Measurements from ENCODE around the gene KIFBP.
"Not testable (repeated sequence)": the region's sequence is repeated elsewhere in the genome, so short reads cannot be mapped to it uniquely, and the experiment has no call there.

KIFBP gene, protein sequence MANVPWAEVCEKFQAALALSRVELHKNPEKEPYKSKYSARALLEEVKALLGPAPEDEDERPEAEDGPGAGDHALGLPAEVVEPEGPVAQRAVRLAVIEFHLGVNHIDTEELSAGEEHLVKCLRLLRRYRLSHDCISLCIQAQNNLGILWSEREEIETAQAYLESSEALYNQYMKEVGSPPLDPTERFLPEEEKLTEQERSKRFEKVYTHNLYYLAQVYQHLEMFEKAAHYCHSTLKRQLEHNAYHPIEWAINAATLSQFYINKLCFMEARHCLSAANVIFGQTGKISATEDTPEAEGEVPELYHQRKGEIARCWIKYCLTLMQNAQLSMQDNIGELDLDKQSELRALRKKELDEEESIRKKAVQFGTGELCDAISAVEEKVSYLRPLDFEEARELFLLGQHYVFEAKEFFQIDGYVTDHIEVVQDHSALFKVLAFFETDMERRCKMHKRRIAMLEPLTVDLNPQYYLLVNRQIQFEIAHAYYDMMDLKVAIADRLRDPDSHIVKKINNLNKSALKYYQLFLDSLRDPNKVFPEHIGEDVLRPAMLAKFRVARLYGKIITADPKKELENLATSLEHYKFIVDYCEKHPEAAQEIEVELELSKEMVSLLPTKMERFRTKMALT

GRCh38 chr10:68988530-68989316 is at the start of gene KIFBP:
KIFBP (plus strand) TSS chr10:68988803; CDS start chr10:68988833, 30 bp downstream.
- FAIRE-seq = peak; percentile 91

- no peak for FAIRE-seq
Observed at GRCh38 chr10:68938884-68939283, 49.7 kb upstream of the KIFBP start.

DNA sequence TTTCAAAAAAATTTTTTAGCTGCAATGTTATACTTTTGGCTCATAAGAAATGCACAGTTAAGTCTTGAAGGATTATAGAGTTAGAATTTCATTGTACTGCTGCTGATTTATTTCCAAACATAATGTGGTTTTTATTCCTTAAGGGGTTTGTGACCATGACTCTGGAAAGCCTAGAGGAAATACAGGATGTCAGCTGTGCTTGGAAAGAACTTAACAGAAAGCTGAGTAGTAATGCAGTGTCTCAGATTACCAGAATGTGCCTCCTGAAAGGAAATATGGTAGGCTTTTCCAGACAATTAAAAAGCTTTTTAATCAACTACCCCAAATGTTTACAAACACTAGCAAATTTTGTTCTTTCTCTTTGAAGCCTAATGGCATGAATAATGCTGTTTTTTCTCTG is 47.7 kb upstream of the KIFBP start:
- FAIRE-seq = not testable (repeated sequence)

- FAIRE-seq = no peak
Observed at GRCh38 chr10:68950598-68950997, 38.0 kb upstream of the KIFBP start.

DNA sequence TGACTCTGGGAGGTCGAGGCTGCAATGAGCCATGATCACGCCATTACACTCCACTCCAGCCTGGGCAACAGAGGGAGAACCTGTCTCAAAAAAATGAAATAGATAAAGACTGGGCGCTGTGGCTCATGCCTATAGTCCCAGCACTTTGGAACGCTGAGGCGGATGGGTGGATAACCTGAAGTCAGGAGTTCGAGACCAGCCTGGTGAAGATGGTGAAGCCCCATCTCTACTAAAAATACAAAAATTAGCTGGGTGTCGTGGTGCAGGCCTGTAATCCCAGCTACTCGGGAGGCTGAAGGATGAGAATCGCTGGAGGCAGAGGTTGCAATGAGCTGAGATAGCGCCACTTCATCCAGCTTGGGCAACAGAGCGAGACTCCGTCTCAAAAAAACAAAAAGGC is 33.7 kb upstream of the KIFBP start:
- FAIRE-seq = no peak

DNA sequence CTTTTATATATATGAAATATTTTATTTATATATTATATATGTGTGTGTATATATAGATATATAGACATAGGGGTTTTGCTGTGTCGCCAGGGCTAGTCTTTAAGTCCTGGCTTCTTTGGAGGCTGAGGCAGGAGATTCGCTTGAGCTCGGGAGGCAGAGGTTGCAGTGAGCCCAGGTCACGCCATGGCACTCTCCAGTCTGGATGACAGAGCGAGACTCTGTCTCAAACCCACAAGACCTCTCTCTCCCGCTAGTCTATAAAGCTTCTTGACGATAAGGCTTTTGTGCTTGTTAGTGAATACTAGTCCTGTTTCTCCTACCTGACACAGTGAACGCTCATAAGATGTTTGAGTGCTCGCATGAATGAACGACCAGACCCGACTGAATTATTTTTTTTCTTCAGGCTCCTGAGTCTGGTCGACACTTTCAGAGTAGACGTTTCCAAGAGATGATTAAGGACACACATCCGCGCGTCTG is 33.2 kb upstream of the KIFBP start:
- FAIRE-seq = no peak

GRCh38 chr10:68955832-68956532 is 32.6 kb upstream of the KIFBP start, which contains the start of gene DDX21:
DDX21 (plus strand) TSS chr10:68956170; CDS start chr10:68956226, 56 bp downstream.
- FAIRE-seq = no peak

DNA sequence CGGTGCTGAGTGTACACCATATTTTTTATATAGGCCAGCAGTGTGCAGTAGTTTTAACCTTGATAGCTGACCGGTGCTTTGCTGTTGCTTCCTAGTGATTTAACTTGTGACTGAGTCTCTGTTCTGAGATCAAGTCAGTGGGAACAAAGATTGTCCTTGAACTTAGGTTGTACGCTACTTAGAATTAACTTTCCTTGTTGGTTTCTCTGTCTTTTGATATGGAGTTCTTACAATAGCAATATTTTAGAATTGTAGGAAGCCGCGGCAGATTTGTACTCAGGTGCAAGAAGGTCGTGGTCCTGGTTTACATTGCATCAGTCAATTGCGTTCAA is 31.4 kb upstream of the KIFBP start:
- no peak for FAIRE-seq

DNA sequence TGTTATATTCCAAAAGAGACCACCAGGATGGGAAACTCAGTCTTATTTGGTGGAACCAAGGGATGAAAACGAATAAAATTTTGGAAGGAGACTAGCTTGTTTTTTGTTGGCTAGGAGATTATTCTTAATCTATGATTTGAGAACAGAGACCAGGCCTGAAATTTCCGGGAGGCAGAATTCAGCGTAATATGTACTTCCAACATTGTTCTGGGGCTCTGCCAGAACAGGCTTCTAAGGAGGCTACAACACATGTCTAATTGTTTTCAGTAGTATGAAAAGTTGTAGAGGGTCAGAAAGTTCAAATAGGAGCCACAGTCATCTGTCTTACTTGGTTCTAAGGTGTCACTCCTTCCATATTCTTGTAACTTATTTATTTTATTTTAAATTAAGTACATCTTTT is 30.9 kb upstream of the KIFBP start:
- FAIRE-seq = no peak

- FAIRE-seq = no peak
Observed at GRCh38 chr10:68959695-68960527, 28.7 kb upstream of the KIFBP start.

DNA sequence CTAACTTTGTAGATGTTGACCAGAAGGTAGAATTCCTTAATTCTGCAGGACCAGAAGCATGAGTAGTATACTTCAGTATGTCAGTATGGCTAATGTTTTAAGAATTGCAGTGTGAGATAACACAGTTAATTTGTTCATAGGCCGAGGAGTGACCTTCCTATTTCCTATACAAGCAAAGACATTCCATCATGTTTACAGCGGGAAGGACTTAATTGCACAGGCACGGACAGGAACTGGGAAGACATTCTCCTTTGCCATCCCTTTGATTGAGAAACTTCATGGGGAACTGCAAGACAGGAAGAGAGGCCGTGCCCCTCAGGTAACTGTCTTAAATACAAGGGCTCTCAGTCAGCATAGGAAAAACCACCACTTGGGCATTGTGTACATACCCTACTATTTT is 25.5 kb upstream of the KIFBP start:
- FAIRE-seq = no peak

- no peak for FAIRE-seq
Observed at GRCh38 chr10:68973975-68974374, 14.6 kb upstream of the KIFBP start.

GRCh38 chr10:68975936-68976473 is 12.6 kb upstream of the KIFBP start:
- FAIRE-seq = not testable (repeated sequence)

DNA sequence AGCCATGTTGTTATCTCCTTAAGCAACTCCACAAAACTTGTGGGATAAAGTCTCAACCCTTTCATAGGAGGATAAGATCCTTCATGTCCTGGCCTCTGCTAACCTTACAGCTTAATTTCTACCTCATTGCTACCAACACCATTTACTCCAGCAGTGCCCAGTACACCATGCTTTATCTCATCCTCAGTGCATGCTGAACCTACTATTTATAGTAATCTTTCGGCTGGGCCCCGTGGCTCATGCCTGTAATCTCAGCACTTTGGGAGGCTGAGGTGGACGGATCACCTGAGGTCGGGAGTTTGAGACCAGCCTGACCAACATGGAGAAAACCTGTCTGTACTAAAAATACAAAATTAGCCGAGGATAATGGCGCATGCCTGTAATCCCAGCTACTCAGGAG is 8.9 kb upstream of the KIFBP start:
- not testable (repeated sequence) for FAIRE-seq

GRCh38 chr10:68981074-68981473 is 7.5 kb upstream of the KIFBP start:
- no peak for FAIRE-seq

DNA sequence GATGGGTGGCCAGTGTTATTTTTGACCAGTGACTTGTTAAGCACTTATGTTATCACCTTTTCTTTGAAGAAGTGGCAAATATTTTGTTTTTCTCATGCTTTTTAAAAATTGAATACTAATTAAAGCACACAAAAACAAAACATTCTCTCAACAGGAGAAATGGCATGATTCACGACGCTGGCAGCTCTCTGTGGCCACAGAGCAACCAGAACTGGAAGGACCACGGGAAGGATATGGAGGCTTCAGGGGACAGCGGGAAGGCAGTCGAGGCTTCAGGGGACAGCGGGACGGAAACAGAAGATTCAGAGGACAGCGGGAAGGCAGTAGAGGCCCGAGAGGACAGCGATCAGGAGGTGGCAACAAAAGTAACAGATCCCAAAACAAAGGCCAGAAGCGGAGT is 6.2 kb upstream of the KIFBP start:
- FAIRE-seq = no peak

GRCh38 chr10:68987611-68988010 is 992 bp upstream of the KIFBP start:
- FAIRE-seq = no peak

GRCh38 chr10:68989317-68989990 is 851 bp downstream of the KIFBP start:
- FAIRE-seq = no peak

DNA sequence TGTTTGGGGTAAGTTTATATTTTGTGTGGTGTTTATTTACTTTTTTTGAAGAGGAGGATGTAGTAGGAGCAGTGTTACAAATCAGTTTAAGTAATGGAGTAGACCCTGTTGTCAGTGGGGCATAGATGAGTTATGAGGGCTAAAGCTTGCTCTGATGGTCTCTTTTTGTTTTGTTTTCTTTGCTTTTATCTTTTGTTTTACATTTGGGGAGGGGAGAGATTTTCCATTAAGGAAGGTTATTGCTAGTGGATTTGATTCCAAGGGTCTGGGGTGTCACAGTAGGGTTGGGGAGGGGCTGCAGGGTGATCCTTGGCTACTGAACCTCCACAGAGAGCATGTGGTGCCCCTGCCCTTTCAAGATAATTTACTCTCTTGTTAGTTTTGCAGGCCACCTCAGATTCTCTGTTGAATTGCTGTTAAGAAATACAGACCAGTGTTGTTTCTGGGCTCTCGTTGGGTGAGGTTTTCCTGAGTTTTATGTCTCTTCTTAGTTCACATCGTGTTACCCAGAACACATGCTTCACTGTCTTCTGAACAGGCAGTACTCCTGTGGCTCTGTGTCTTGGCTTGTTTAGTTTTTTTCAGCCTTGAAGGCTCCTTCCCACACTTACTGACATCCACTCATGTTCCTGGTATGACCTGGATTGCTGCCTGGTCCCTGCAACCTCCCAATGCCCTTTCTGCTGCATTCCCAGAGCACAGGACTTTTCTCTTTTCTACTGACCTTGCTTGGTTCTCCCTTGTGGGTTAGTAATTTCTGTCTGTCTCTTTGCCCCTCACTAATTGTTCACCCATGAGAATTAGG is 4.2 kb downstream of the KIFBP start:
- FAIRE-seq = no peak

DNA sequence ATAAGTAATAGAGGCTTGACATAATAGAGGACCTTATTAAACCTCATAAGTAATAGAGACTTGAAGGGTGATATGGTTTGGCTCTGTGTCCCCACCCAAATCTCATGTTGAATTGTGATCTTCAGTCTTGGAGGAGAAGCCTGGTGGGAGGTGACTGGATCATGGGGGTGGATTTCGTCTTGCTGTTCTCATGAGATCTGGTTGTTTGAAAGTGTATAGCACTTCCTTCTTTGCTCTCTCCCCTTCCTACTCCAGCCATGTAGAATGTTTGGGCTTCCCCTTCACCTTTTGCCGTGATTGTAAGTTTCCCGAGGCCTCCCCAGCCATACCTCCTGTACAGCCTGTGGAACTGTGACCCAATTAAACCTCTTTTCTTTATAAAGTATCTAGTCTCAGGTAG is 8.6 kb downstream of the KIFBP start:
- FAIRE-seq = no peak

All from islet of Langerhans (tissue), 1 donor.